ENCODE results near the gene LHFPL3.

The LHFPL3 gene

GRCh38 chr7:104825099-104825498 lies 496.7 kb downstream of the LHFPL3 start:
- Histone ChIP-seq H3K27me3 (ENCODE audit: control insufficient read depth, insufficient read depth, low read length) (peaks cover 6% of the 10 kb centered on the region), H3K9me3 (replicated peaks; ENCODE audit: low read length) (no peaks in the 10 kb centered on the region), H3K4me2 (ENCODE audit: low read length) (no peak overlapping the region), H3K36me3 (ENCODE audit: insufficient read depth, low read length) (no peaks in the 10 kb centered on the region), H3K9ac (ENCODE audit: low read depth, low read length) (no peak overlapping the region), H3K4me3 (ENCODE audit: low read length) (no peak overlapping the region), H3K4me1 (ENCODE audit: control insufficient read depth, insufficient read depth, low read length) (no peaks in the 10 kb centered on the region)

DNA sequence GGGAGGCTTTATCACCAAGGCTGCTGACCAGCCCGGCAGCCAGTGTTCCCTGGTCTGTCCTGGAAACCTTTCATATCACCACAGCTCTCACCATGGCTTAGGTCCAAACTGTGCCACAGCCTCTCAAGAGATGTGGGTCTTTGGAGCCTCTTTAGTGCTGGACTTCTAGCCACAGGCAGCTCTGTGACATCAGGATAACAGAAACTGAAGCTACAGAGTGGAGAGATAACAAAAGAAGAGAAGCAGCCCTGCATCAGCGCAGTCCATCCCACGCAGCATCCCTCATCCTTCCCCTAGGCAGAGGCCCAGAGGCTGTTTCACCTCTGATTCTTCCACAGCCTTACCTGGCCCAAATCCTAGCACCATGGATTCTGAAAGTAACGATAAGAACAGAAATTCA lies 497.7 kb downstream of the LHFPL3 start:
- H3K4me2 ChIP-seq (ENCODE audit: low read length) = no peak overlapping the region
- no peaks in the 10 kb centered on the region for H3K27me3 ChIP-seq (ENCODE audit: control insufficient read depth, insufficient read depth, low read length)
- no peak overlapping the region for H3K4me3 ChIP-seq (ENCODE audit: low read length)
- H3K9ac ChIP-seq (ENCODE audit: low read depth, low read length) = no peak overlapping the region
- no peaks in the 10 kb centered on the region for H3K4me1 ChIP-seq (ENCODE audit: control insufficient read depth, insufficient read depth, low read length)
- no peaks in the 10 kb centered on the region for H3K9me3 ChIP-seq (replicated peaks; ENCODE audit: low read length)
- H3K36me3 ChIP-seq (ENCODE audit: insufficient read depth, low read length) = no peaks in the 10 kb centered on the region

GRCh38 chr7:104836976-104837375 lies 508.6 kb downstream of the LHFPL3 start:
- no peak overlapping the region for H3K4me2 ChIP-seq (ENCODE audit: low read length)
- no peak overlapping the region for H3K9ac ChIP-seq (ENCODE audit: low read depth, low read length)
- H3K4me1 ChIP-seq (ENCODE audit: control insufficient read depth, insufficient read depth, low read length) = no peaks in the 10 kb centered on the region
- no peaks in the 10 kb centered on the region for H3K9me3 ChIP-seq (replicated peaks; ENCODE audit: low read length)
- H3K36me3 ChIP-seq (ENCODE audit: insufficient read depth, low read length) = no peaks in the 10 kb centered on the region
- H3K4me3 ChIP-seq (ENCODE audit: low read length) = no peak overlapping the region
- peaks cover 12% of the 10 kb centered on the region for H3K27me3 ChIP-seq (ENCODE audit: control insufficient read depth, insufficient read depth, low read length)

DNA sequence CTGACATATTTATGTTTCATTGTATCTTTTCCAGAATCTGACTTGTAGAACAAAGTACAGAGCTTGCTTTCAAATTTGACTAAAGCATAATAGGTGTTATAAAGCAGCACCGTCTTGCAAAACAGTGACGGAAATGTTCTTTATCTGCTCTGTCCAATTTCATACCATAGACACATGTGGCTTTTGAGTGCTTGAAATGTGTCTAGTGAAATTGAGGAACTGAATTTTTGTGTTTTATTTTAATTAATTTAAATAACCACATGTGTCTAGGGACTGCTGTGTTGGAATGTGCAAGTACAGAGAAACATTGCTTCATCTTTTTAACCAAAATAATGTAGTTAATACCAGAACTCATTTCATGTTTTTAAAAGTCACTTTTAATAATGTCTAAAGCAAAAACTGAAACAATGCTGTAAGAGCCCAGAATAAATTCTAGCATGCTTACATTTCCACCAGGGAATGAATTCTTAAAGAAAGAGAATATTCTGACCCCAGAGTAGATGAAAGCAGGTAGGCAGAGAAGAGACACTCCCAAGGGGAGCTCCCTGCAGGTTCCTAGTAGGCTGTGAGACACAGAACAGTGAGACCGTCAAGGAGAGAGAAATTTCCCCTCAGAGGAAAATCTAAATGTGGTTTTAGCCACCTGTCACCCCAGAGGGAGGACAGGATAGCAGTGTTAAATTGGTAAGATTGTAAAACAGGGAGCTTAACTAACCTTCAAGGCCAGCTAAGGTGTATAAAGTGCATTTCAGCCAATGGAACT lies 510.3 kb downstream of the LHFPL3 start:
- Histone ChIP-seq H3K4me1 (ENCODE audit: control insufficient read depth, insufficient read depth, low read length) (no peaks in the 10 kb centered on the region), H3K27me3 (ENCODE audit: control insufficient read depth, insufficient read depth, low read length) (peaks cover 19% of the 10 kb centered on the region), H3K4me2 (ENCODE audit: low read length) (no peak overlapping the region), H3K4me3 (ENCODE audit: low read length) (no peak overlapping the region), H3K36me3 (ENCODE audit: insufficient read depth, low read length) (no peaks in the 10 kb centered on the region), H3K9ac (ENCODE audit: low read depth, low read length) (no peak overlapping the region), H3K9me3 (replicated peaks; ENCODE audit: low read length) (no peaks in the 10 kb centered on the region)

GRCh38 chr7:104839842-104840241 lies 511.4 kb downstream of the LHFPL3 start:
- Histone ChIP-seq H3K4me2 (ENCODE audit: low read length) (no peak overlapping the region), H3K4me3 (ENCODE audit: low read length) (no peak overlapping the region), H3K9me3 (replicated peaks; ENCODE audit: low read length) (no peaks in the 10 kb centered on the region), H3K4me1 (ENCODE audit: control insufficient read depth, insufficient read depth, low read length) (no peaks in the 10 kb centered on the region), H3K9ac (ENCODE audit: low read depth, low read length) (no peak overlapping the region), H3K27me3 (ENCODE audit: control insufficient read depth, insufficient read depth, low read length) (peaks cover 25% of the 10 kb centered on the region), H3K36me3 (ENCODE audit: insufficient read depth, low read length) (no peaks in the 10 kb centered on the region)

DNA sequence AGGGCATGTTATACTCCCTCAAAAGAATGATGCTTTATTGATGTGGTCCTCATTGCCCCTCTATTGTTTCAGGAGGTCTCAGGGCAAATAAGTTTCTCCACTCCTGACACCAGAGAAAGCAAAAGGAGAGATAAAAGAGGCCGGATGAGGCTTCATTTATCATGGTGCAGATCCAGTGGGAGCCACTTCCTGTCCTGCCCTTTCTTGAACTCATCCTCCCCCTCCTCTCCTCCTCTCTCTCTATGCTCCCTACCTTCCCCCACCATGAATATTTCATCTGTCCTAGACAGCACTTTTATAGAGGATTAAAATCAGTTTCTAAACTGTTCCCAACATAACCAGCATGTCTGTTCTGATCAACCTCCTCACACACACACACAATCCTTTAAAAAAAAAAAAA lies 513.4 kb downstream of the LHFPL3 start:
- no peaks in the 10 kb centered on the region for H3K4me1 ChIP-seq (ENCODE audit: control insufficient read depth, insufficient read depth, low read length)
- no peaks in the 10 kb centered on the region for H3K36me3 ChIP-seq (ENCODE audit: insufficient read depth, low read length)
- H3K4me3 ChIP-seq (ENCODE audit: low read length) = no peak overlapping the region
- no peaks in the 10 kb centered on the region for H3K9me3 ChIP-seq (replicated peaks; ENCODE audit: low read length)
- H3K4me2 ChIP-seq (ENCODE audit: low read length) = no peak overlapping the region
- peaks cover 38% of the 10 kb centered on the region for H3K27me3 ChIP-seq (ENCODE audit: control insufficient read depth, insufficient read depth, low read length)
- no peak overlapping the region for H3K9ac ChIP-seq (ENCODE audit: low read depth, low read length)

GRCh38 chr7:104843198-104843597 lies 514.8 kb downstream of the LHFPL3 start:
- Histone ChIP-seq H3K4me3 (ENCODE audit: low read length) (no peak overlapping the region), H3K9me3 (replicated peaks; ENCODE audit: low read length) (no peaks in the 10 kb centered on the region), H3K4me1 (ENCODE audit: control insufficient read depth, insufficient read depth, low read length) (no peaks in the 10 kb centered on the region), H3K36me3 (ENCODE audit: insufficient read depth, low read length) (no peaks in the 10 kb centered on the region), H3K4me2 (ENCODE audit: low read length) (no peak overlapping the region), H3K27me3 (ENCODE audit: control insufficient read depth, insufficient read depth, low read length) (peaks cover 52% of the 10 kb centered on the region), H3K9ac (ENCODE audit: low read depth, low read length) (no peak overlapping the region)

DNA sequence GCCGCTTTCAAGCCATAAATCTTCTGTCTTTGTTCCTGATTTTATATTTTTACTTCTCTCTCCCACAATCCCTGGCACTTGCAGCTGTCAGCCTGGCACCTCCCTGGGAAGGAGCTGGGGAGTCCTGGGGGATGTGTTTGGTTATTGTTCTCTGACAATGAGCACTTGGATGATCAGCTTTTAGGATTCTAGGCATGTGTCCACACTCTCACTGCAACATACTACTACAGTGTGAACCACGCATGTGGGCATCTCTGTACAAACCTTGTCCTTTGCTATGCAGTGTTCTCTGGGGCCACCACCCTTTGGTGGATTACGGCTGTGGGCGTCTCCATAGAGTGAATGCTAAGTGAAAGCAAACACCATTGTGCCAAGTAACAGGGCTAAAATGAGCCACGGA lies 517.2 kb downstream of the LHFPL3 start:
- H3K27me3 ChIP-seq (ENCODE audit: control insufficient read depth, insufficient read depth, low read length) = peaks cover 53% of the 10 kb centered on the region
- H3K4me3 ChIP-seq (ENCODE audit: low read length) = no peak overlapping the region
- H3K4me1 ChIP-seq (ENCODE audit: control insufficient read depth, insufficient read depth, low read length) = no peaks in the 10 kb centered on the region
- H3K9ac ChIP-seq (ENCODE audit: low read depth, low read length) = no peak overlapping the region
- no peaks in the 10 kb centered on the region for H3K36me3 ChIP-seq (ENCODE audit: insufficient read depth, low read length)
- no peak overlapping the region for H3K4me2 ChIP-seq (ENCODE audit: low read length)
- H3K9me3 ChIP-seq (replicated peaks; ENCODE audit: low read length) = no peaks in the 10 kb centered on the region

GRCh38 chr7:104846731-104847130 lies 518.3 kb downstream of the LHFPL3 start:
- Histone ChIP-seq H3K4me2 (ENCODE audit: low read length) (no peak overlapping the region), H3K4me1 (ENCODE audit: control insufficient read depth, insufficient read depth, low read length) (no peaks in the 10 kb centered on the region), H3K9ac (ENCODE audit: low read depth, low read length) (no peak overlapping the region), H3K36me3 (ENCODE audit: insufficient read depth, low read length) (no peaks in the 10 kb centered on the region), H3K9me3 (replicated peaks; ENCODE audit: low read length) (no peaks in the 10 kb centered on the region), H3K27me3 (ENCODE audit: control insufficient read depth, insufficient read depth, low read length) (peaks cover 58% of the 10 kb centered on the region), H3K4me3 (ENCODE audit: low read length) (no peak overlapping the region)

DNA sequence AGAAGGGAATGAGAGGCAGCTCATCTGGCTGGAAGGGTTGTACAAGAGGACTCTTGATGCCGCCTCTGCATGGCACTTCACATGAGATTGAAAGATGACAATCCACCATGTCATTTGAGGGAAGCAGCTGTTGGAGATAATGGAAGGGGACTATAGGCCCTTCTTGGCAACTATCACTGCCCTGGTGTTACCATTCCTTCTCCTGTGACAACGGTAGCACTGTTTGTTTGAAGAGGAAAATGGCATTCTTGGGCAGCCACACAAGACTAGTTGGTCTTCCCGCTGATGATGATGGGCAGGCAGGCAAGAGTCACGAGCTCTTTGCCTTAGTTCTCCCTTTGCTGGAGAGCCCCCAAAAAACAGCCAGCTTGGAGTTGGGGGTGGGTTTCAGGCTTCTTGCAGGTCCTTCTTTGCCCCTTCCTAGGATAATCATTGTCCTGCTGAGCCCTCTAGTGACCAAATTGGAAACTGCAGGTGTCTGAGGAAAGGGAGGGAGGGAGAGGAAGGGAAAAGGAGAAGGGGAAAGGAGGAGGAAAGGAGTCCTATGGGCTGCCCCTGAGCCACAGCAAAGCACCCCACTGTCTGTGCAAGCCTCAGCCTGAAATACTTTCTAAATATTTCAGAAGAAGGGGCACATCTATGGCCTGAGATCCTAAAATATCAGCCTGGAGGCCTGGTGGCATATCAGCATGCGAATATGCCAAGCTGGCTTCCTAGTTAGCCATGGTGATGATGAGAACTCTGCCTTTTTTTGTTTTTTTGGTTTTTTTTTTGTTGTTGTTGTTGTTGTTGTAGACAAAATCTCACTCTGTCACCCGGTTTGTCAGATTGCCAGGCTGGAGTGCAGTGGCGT lies 520.0 kb downstream of the LHFPL3 start:
- no peak overlapping the region for H3K9ac ChIP-seq (ENCODE audit: low read depth, low read length)
- peaks cover 66% of the 10 kb centered on the region for H3K27me3 ChIP-seq (ENCODE audit: control insufficient read depth, insufficient read depth, low read length)
- H3K4me2 ChIP-seq (ENCODE audit: low read length) = no peak overlapping the region
- no peaks in the 10 kb centered on the region for H3K9me3 ChIP-seq (replicated peaks; ENCODE audit: low read length)
- no peaks in the 10 kb centered on the region for H3K36me3 ChIP-seq (ENCODE audit: insufficient read depth, low read length)
- H3K4me1 ChIP-seq (ENCODE audit: control insufficient read depth, insufficient read depth, low read length) = no peaks in the 10 kb centered on the region
- no peak overlapping the region for H3K4me3 ChIP-seq (ENCODE audit: low read length)

DNA sequence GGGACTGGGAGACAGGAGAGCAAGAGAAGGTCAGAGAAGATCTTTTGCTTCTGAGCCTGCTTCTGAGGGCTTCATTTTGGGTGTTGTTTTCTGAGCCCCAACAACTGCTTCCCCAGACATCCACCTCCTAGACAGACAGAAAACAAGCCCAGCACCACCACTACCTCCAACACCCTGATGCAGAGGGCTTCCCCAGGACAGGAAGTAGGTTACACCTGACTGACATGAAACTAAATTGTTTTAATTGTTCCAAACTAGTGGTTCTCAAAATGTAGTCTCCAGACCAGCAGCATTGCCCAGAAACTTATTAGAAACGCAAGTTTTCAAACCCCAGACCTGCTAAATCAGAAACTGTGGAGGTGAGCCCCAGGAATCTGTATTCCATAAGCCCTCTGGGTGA lies 522.0 kb downstream of the LHFPL3 start:
- Histone ChIP-seq H3K4me2 (ENCODE audit: low read length) (no peak overlapping the region), H3K4me1 (ENCODE audit: control insufficient read depth, insufficient read depth, low read length) (no peaks in the 10 kb centered on the region), H3K4me3 (ENCODE audit: low read length) (no peak overlapping the region), H3K9me3 (replicated peaks; ENCODE audit: low read length) (no peaks in the 10 kb centered on the region), H3K27me3 (ENCODE audit: control insufficient read depth, insufficient read depth, low read length) (peaks cover 66% of the 10 kb centered on the region), H3K36me3 (ENCODE audit: insufficient read depth, low read length) (no peaks in the 10 kb centered on the region), H3K9ac (ENCODE audit: low read depth, low read length) (no peak overlapping the region)
